ENCODE results near the gene ADAMTS4. TPM values are rescaled to one million over a fixed set of nuclear protein-coding genes. Genes with fewer than 3 reads are reported as not detected.

The ADAMTS4 gene
- total RNA-seq, 4 donors from 2014 or later: 0.93 to 9.9 (median 6.3) TPM

DNA sequence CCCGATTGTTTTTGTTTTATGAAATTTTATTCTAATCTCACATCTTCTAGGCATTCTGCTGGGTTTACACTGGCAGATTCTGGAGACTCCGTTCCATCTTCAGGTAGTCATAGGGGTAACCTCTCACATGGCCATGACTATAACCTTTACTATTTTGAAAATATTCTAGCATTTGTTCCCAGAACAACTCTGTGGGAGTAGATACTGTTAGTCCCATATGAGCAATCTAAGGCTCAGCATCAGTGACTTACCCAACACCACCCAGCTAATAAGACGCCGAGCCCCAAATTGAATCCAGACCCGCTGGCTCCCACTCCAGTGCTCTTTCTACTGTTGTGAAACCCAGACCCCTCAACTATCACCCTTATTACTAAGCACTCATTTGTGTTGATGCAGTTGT is 9.8 kb downstream of the ADAMTS4 start:
- no peak overlapping the region for H3K27ac ChIP-seq
- 80% methylated on average over 5 of the region's 5 CpGs for WGBS
- TF ChIP-seq EP300 (IDR thresholded peaks at IDR 0.05): no peak

DNA sequence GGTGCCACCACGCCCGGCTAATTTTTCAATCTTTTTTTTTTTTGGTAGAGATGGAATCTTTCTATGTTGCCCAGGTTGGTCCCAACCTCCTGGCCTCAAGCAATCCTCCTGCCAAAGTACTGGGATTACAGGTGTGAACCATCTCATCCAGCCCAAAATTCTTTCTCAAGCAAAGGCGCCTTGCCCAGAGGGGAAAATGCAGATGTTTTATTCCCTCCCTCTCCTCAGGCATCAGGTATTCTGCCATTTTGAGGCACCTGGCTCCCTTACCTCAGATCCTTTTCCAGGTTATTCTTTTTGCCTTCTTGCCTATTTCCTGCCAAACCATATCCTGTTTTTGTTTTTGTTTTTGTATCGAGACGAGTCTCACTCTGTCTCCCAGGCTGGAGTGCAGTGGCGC is 10.5 kb downstream of the ADAMTS4 start:
- Histone ChIP-seq H3K27ac (no peak overlapping the region), H3K4me1 (peaks cover 55% of the 10 kb centered on the region), H3K36me3 (no peaks in the 10 kb centered on the region), H3K9me3 (no peaks in the 10 kb centered on the region), H3K4me3 (no peak overlapping the region), H3K27me3 (no peaks in the 10 kb centered on the region)
- TF ChIP-seq EP300 (IDR thresholded peaks at IDR 0.05) (no peak), POLR2AphosphoS5 (IDR thresholded peaks at IDR 0.05) (no peak), POLR2A (IDR thresholded peaks at IDR 0.05) (no peak)
- TF ChIP-seq, protein P1, sequence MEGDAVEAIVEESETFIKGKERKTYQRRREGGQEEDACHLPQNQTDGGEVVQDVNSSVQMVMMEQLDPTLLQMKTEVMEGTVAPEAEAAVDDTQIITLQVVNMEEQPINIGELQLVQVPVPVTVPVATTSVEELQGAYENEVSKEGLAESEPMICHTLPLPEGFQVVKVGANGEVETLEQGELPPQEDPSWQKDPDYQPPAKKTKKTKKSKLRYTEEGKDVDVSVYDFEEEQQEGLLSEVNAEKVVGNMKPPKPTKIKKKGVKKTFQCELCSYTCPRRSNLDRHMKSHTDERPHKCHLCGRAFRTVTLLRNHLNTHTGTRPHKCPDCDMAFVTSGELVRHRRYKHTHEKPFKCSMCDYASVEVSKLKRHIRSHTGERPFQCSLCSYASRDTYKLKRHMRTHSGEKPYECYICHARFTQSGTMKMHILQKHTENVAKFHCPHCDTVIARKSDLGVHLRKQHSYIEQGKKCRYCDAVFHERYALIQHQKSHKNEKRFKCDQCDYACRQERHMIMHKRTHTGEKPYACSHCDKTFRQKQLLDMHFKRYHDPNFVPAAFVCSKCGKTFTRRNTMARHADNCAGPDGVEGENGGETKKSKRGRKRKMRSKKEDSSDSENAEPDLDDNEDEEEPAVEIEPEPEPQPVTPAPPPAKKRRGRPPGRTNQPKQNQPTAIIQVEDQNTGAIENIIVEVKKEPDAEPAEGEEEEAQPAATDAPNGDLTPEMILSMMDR (IDR thresholded peaks at IDR 0.05): no peak
- 58% methylated on average over 6 of the region's 6 CpGs for WGBS
- DNase-seq (ENCODE audit: low spot score in 2 of 2): no peak

More for the DNA sequence above, 9.8 kb downstream of the ADAMTS4 start:
- H3K4me3 ChIP-seq: no peak overlapping the region
- no peaks in the 10 kb centered on the region for H3K9me3 ChIP-seq
- no peaks in the 10 kb centered on the region for H3K27me3 ChIP-seq
- no peaks in the 10 kb centered on the region for H3K36me3 ChIP-seq
- DNase-seq (ENCODE audit: low spot score in 2 of 2): no peak
- H3K4me1 ChIP-seq: peaks cover 55% of the 10 kb centered on the region

DNA sequence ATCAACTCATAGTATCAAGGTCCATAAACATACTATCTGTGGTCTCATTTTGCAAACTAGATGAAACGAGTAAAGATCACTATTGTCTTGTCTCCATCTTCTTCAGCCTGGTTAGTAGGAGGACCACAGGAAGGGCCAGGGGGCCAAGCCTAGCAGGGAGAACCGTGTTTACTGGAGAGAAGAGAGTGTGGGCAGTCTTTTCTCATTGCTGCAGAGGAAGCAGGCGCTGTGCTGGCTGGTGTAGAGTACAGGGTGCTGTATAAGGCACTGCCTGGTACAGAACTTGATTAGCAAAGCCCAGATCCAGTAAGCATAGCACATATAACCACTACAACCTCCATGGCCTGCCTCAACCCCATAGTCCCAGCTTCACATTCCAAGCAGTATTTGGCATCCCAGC is 11.5 kb downstream of the ADAMTS4 start:
- no peak for TF ChIP-seq EP300 (IDR thresholded peaks at IDR 0.05)
- no peak for TF ChIP-seq POLR2A (IDR thresholded peaks at IDR 0.05)
- TF ChIP-seq, protein P1 (IDR thresholded peaks at IDR 0.05): no peak
- no peak for TF ChIP-seq POLR2AphosphoS5 (IDR thresholded peaks at IDR 0.05)
- Histone ChIP-seq H3K4me3 (no peak overlapping the region), H3K9me3 (no peaks in the 10 kb centered on the region), H3K4me1 (peaks cover 59% of the 10 kb centered on the region), H3K27me3 (no peaks in the 10 kb centered on the region), H3K27ac (no peak overlapping the region), H3K36me3 (no peaks in the 10 kb centered on the region)
- DNase-seq (ENCODE audit: low spot score in 2 of 2): no peak
- 60% methylated on average over 3 of the region's 3 CpGs for WGBS

DNA sequence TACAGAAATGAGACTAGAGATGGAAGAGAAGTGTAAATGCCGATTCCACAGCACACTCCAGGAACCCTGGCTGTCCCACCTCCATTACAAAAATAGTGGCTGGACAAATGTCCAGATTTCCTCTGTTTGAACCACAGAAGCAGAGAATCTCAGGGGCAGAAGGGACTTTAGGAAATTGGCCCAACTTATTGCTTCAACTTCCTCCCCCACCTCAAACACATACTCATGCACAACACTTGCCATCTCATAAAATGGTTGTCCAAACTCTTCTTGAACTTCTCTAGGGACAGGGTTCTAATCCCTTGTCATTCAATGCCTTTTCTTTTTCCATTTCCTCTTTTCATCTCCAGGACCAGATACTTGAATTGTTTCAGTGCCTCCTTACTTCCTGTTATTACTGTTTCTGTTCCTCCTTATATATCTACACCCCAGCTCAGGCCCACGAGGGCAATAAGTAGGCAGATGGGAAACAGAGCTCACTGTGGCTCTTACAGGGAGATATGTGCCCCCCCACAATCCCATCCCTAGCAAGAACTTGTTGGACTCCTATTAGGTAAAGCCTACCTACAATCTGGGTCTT is 13.0 kb downstream of the ADAMTS4 start:
- H3K4me1 ChIP-seq: peaks cover 61% of the 10 kb centered on the region
- DNase-seq (ENCODE audit: low spot score in 2 of 2): no peak
- 28% methylated on average over 2 of the region's 2 CpGs for WGBS

DNA sequence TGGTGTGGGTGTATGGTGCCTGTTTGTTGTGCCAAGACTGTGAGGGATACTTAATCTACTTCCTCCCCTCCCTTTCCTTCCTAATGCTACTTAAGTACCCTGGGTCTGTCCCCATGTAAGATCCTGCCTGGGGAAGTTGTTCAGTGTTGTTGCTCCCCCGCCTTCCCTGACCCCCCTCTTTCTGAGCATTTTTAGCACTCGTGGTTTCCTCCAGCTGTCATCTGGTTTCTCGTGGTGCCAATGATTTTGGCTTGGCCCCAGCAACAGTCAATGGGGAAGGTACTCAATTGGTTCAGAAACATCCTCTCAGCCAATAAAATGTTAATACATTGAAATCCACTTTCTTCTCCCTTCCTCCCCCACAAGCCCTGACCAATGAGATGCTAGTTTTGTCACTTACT is 13.6 kb downstream of the ADAMTS4 start:
- H3K27ac ChIP-seq: peak overlapping the region; percentile 70
- peak in 1 of 2 donors; percentile 91 for DNase-seq (ENCODE audit: low spot score in 2 of 2)
- 4% methylated on average over 3 of the region's 3 CpGs for WGBS
- no peaks in the 10 kb centered on the region for H3K9me3 ChIP-seq
- no peak for TF ChIP-seq POLR2AphosphoS5 (IDR thresholded peaks at IDR 0.05)
- TF ChIP-seq, protein P1 (IDR thresholded peaks at IDR 0.05): no peak
- TF ChIP-seq EP300 (IDR thresholded peaks at IDR 0.05): no peak
- no peak for TF ChIP-seq POLR2A (IDR thresholded peaks at IDR 0.05)
- H3K36me3 ChIP-seq: no peaks in the 10 kb centered on the region
- H3K27me3 ChIP-seq: no peaks in the 10 kb centered on the region
- H3K4me1 ChIP-seq: peaks cover 60% of the 10 kb centered on the region
- no peak overlapping the region for H3K4me3 ChIP-seq

More for the DNA sequence above, 13.0 kb downstream of the ADAMTS4 start:
- Histone ChIP-seq H3K9me3 (no peaks in the 10 kb centered on the region), H3K4me3 (no peak overlapping the region), H3K27me3 (no peaks in the 10 kb centered on the region), H3K36me3 (no peaks in the 10 kb centered on the region), H3K27ac (peak overlapping the region; percentile 70)
- TF ChIP-seq EP300 (IDR thresholded peaks at IDR 0.05) (no peak), POLR2AphosphoS5 (IDR thresholded peaks at IDR 0.05) (no peak), POLR2A (IDR thresholded peaks at IDR 0.05) (no peak)
- TF ChIP-seq, protein P1 (IDR thresholded peaks at IDR 0.05): no peak

DNA sequence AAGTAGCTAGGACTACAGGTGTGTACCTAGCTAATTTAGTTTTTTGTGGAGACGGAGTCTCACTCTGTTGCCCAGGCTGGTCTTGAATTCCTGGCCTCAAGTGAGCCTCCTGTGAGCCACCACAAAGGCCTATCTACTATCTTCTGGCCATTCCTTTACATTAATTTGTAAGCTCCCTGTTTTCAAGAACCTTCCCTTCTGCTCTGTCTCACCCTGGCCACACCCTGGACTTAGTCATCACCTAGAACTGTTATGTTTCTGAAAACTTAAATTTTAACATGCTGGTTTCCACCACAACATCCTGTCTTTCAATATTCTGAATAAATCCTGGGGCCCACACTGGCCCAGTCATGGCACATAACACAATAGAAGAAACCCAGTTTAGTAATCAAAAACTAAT is 16.6 kb downstream of the ADAMTS4 start:
- peaks cover 56% of the 10 kb centered on the region for H3K4me1 ChIP-seq
- DNase-seq (ENCODE audit: low spot score in 2 of 2): no peak
- H3K4me3 ChIP-seq: no peak overlapping the region
- WGBS: 80% methylated on average over 1 of the region's 1 CpG
- no peaks in the 10 kb centered on the region for H3K27me3 ChIP-seq
- no peaks in the 10 kb centered on the region for H3K9me3 ChIP-seq
- no peaks in the 10 kb centered on the region for H3K36me3 ChIP-seq
- H3K27ac ChIP-seq: no peak overlapping the region
- no peak for TF ChIP-seq POLR2AphosphoS5 (IDR thresholded peaks at IDR 0.05)
- no peak for TF ChIP-seq EP300 (IDR thresholded peaks at IDR 0.05)

All from suprapubic skin (tissue), 4 donors.